RWPE2 (cell line): ENCODE data around the gene DIDO1.

Experiments
- ATAC-seq: fragments of 200-7000 bp; cut with Tn5 transposase; 3 replicates; pipeline ENCODE4 v1.9.1; 2021; ENCODE audit warnings: low read depth
- DNase-seq: peaks from one replicate; pipeline ENCODE4 v3.0.0-alpha.2; 2020; ENCODE audit warnings: low spot score
- H3K27ac ChIP-seq: fragments of 450-650 bp; 2 replicates; pipeline ENCODE4 v1.5.1; 2017; ENCODE audit warnings: mild to moderate bottlenecking; ENCODE audit not compliant: poor library complexity, severe bottlenecking
- H3K27me3 ChIP-seq: fragments of 250-450 bp; sonication (Bioruptor Pico); 2 replicates; pipeline ENCODE4 v1.5.1; 2021; ENCODE audit warnings: mild to moderate bottlenecking, moderate library complexity; ENCODE audit not compliant: insufficient read depth, poor library complexity, severe bottlenecking
- H3K36me3 ChIP-seq: fragments of 250-450 bp; sonication (Bioruptor Pico); 2 replicates; pipeline ENCODE4 v1.5.1; 2020; ENCODE audit warnings: low read depth, mild to moderate bottlenecking, moderate library complexity
- H3K4me1 ChIP-seq: fragments of 250-450 bp; sonication (Bioruptor Pico); 2 replicates; pipeline ENCODE4 v1.5.1; 2021; ENCODE audit warnings: mild to moderate bottlenecking, moderate library complexity; ENCODE audit not compliant: insufficient read depth, poor library complexity, severe bottlenecking
- H3K4me3 ChIP-seq: fragments of 250-450 bp; sonication (Bioruptor Pico); 2 replicates; pipeline ENCODE4 v1.5.1; 2021; ENCODE audit warnings: mild to moderate bottlenecking, moderate library complexity; ENCODE audit not compliant: severe bottlenecking
- H3K9me3 ChIP-seq: fragments of 250-450 bp; sonication (Bioruptor Pico); 2 replicates; pipeline ENCODE4 v1.5.1; 2021; ENCODE audit warnings: mild to moderate bottlenecking, moderate library complexity; ENCODE audit not compliant: severe bottlenecking
- CTCF ChIP-seq: fragments of 450-650 bp; IDR thresholded peaks from one replicate; pipeline ENCODE4 v1.5.1; 2017; ENCODE audit warnings: mild to moderate bottlenecking, moderate library complexity; ENCODE audit not compliant: poor library complexity, severe bottlenecking

Gene DIDO1

GRCh38 chr20:62940875-62941274 is 14.6 kb upstream of the DIDO1 start:
- DNase-seq (peak; percentile 58), ATAC-seq (no peak)
- TF ChIP-seq CTCF = no peak
- Histone ChIP-seq H3K4me1 (peaks cover 16% of the 10 kb centered on the region), H3K27me3 (no peaks in the 10 kb centered on the region), H3K27ac (no peak overlapping the region), H3K36me3 (peaks cover 62% of the 10 kb centered on the region), H3K4me3 (no peak overlapping the region), H3K9me3 (no peaks in the 10 kb centered on the region)

- H3K27me3 ChIP-seq = no peaks in the 10 kb centered on the region
- peak; percentile 82 for DNase-seq
- peaks cover 18% of the 10 kb centered on the region for H3K4me1 ChIP-seq
- H3K9me3 ChIP-seq = no peaks in the 10 kb centered on the region
- peaks cover 64% of the 10 kb centered on the region for H3K36me3 ChIP-seq
- H3K4me3 ChIP-seq = peak within 1 kb of the TSS; percentile 85
- H3K27ac ChIP-seq = peak within 1 kb of the TSS; percentile 70
- TF ChIP-seq CTCF = no peak
- ATAC-seq = peak; percentile 55
Measured at GRCh38 chr20:62938105-62938888, 12.0 kb upstream of the DIDO1 start, which contains the start of gene GID8. Gene GID8 (plus strand): TSS chr20:62938147. CDS start chr20:62941503, 3,356 bp downstream.

- peak overlapping the region; percentile 70 for H3K27ac ChIP-seq
- DNase-seq = peak; percentile 100
- no peak for TF ChIP-seq CTCF
- no peaks in the 10 kb centered on the region for H3K27me3 ChIP-seq
- peaks cover 18% of the 10 kb centered on the region for H3K4me1 ChIP-seq
- peaks cover 64% of the 10 kb centered on the region for H3K36me3 ChIP-seq
- peak; percentile 78 for ATAC-seq
- H3K9me3 ChIP-seq = no peaks in the 10 kb centered on the region
- H3K4me3 ChIP-seq = peak overlapping the region; percentile 85
Measured at GRCh38 chr20:62937268-62938104, 11.2 kb upstream of the DIDO1 start.

- H3K27ac ChIP-seq = peak overlapping the region; percentile 70
- DNase-seq = peak; percentile 70
- H3K4me3 ChIP-seq = peak overlapping the region; percentile 85
- H3K27me3 ChIP-seq = no peaks in the 10 kb centered on the region
- no peak for TF ChIP-seq CTCF
- H3K4me1 ChIP-seq = peaks cover 18% of the 10 kb centered on the region
- no peak for ATAC-seq
- peaks cover 56% of the 10 kb centered on the region for H3K36me3 ChIP-seq
- H3K9me3 ChIP-seq = no peaks in the 10 kb centered on the region
Measured at GRCh38 chr20:62935968-62936585, 9.8 kb upstream of the DIDO1 start.
